Ovary (tissue), 3 donors: ENCODE measurements around the gene AKT1.

ENCODE experiments used
- EP300 ChIP-seq: sonication (generic); formaldehyde crosslinking; IDR thresholded peaks from one replicate; pipeline ENCODE4 v1.6.1; 2017; ENCODE audit warnings: antibody characterized with exemption
- POLR2A ChIP-seq: fragments of 450-650 bp; IDR thresholded peaks from one replicate; pipeline ENCODE4 v1.6.1; 2017; ENCODE audit warnings: antibody characterized with exemption, mild to moderate bottlenecking, moderate library complexity
- TF ChIP-seq, protein P1 (sequence below), 3 donors: fragments of 450-650 bp in 2 of 3; fragments of 200-600 bp in 1 of 3; IDR thresholded peaks; one replicate each; pipeline versions ENCODE4 v1.5.1 to v1.8.0; 2016 to 2022; ENCODE audit warnings: antibody characterized with exemption in 3 of 3, mild to moderate bottlenecking in 1 of 3
- donor health status: DM: no; HTN: no; CAD: no.

DNA sequence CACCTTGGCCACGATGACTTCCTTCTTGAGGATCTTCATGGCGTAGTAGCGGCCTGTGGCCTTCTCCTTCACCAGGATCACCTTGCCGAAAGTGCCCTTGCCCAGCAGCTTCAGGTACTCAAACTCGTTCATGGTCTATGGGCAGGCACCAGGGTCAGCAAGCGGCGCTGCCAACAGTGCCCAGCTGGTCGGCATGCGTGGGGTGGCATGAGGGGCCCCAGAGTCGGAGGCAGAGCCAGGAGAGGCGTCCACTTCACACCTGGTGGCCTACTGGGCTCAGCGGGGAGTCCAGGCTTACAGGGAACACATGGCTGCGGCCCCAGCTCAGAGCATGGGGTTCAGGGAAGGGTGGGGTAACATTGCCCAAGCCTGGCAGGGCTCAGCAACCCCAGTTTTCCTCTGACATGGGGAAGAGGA, 20.5 kb downstream of the AKT1 start:
- TF ChIP-seq, protein P1, sequence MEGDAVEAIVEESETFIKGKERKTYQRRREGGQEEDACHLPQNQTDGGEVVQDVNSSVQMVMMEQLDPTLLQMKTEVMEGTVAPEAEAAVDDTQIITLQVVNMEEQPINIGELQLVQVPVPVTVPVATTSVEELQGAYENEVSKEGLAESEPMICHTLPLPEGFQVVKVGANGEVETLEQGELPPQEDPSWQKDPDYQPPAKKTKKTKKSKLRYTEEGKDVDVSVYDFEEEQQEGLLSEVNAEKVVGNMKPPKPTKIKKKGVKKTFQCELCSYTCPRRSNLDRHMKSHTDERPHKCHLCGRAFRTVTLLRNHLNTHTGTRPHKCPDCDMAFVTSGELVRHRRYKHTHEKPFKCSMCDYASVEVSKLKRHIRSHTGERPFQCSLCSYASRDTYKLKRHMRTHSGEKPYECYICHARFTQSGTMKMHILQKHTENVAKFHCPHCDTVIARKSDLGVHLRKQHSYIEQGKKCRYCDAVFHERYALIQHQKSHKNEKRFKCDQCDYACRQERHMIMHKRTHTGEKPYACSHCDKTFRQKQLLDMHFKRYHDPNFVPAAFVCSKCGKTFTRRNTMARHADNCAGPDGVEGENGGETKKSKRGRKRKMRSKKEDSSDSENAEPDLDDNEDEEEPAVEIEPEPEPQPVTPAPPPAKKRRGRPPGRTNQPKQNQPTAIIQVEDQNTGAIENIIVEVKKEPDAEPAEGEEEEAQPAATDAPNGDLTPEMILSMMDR (IDR thresholded peaks at IDR 0.05): no peak
- TF ChIP-seq POLR2A (no peak), EP300 (no peak)
